Activated T-helper 9 cell treated with anti-CD3 and anti-CD28 coated beads, Interleukin-2, amount 50 U/mL, for 16 hours (primary cell): ENCODE data around the gene STEAP2.

Source experiments
- DNase-seq: peaks from one replicate; pipeline ENCODE4 v3.0.0-alpha.2; 2020; ENCODE audit warnings: low read depth

Gene STEAP2

DNA sequence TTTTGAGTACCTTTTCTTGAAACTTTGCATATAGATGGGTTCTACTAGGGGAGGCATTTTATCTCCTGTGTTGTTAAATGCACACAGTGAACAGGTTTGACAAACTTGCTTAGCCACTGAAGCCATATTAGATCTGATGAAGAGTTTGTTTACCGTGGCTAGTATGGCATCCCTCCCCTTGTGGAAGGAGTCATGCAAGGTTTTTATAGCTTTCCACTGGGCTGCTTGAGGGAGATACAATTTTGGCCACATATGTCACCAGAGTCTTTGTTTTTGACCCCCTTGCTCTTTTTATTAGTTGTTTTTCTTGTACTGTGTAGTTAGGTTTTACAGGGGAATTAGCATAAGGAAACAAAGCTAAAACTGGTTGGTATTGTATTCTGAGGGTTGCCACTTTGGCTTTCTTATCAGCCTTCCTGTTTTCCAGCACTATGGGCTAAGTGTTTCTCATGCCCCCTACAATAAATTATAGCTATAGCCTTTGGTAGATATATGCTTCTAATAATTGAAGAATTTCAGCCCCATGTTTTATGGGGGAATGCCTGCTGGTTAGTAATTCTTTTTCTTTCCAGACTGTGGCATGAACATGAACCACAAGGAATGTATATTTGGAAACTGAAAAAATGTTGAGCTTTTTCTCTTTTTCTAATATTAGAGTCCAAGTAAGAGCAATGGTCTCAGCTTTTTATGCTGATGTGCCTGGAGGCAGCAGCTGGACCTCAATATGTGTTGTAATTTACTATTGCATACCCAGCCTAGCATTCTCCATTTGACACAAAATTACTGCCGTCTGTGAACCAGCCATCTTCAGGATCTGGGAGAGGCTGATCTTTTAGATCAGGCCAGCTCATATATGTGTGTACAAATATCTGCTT is 18.4 kb upstream of the STEAP2 start:
- DNase-seq = no peak

DNA sequence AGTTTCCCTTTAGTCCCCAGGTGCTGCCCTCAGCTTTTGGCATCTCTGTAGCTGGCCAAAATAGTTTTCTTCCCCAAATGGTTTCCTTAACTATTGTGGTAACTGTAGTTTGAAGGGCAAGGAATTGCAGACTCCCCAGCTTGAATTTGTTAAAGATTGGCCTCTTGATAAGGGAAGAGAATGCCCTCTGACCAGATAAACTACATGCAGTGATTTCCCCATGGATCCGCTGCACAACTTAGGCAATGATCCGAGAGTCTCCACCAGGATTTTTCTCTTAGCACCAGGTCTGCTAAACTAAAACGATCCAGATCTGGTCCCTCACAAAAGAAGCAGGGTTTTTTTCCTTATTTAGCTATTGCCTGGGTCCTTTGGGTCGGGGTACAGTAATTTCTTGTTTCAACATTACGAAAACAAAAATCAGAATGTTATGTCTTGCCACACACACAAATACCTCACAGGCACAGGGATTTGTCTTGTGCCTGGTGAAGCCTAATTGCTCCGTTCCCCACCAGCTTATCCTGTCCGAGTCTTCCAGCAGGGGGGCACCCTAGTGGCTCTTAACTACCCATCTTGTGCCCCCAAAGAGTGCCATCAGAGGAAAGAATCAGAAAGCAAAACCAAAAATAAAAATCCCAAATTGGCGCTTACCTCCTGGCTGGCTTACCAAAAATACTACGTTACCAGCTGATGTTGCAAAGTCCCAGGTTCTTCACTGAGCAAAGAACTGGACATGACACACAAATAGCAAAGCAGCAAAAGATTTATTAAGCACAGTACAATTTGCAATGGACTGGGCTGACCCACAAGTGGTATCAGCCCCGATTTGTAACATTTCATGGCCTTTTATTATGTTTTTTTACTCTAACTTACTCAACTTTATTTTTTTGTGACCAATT is 16.4 kb upstream of the STEAP2 start:
- DNase-seq = no peak

DNA sequence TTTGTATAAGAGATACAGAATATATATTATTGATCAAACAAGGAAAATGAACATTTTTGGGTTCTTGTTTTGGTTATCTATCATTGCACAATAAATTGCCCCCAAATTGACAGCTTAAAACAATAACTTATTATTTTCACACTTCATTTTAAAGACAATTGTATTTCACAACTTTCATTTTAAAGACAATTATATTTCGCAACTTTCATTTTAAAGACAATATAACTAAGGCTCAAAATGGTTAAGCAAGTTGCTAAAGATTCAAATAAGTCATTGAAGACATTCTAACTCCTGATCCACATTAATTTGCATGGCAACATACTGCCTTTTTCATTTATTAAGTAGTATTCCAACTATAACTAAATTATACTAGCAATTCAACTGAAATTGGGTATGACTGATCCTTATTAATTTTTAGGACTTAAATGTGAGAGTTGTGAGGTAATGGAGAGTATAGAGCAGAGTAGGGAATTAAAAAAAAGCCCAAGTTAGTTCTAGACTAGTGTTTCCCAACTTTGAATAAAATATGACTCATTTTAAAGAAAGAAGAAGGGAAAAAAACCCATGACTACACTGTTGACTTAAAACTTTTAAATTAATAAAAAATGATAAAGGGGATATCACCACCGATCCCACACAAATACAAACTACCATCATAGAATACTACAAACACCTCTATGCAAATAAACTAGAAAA is 9.9 kb upstream of the STEAP2 start:
- DNase-seq = no peak

DNA sequence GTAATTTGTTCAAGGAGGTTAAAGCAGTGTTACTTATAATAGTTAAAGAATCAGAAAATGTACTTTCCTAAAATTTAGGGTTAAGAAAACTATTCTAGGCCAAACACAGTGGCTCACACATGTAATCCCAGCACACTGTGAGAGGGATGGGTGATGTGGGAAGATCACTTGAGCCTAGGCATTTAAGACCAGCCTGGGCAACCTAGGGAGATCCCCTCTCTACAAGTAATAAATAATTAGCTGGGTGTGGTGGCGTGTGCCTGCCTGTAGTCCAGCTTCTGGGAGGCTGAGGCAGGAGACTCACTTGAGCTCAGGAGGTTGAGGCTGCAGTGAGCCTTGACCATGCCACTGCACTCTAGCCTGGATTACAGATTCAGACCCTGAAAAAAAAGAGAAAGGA is 3.6 kb upstream of the STEAP2 start:
- no peak for DNase-seq

DNA sequence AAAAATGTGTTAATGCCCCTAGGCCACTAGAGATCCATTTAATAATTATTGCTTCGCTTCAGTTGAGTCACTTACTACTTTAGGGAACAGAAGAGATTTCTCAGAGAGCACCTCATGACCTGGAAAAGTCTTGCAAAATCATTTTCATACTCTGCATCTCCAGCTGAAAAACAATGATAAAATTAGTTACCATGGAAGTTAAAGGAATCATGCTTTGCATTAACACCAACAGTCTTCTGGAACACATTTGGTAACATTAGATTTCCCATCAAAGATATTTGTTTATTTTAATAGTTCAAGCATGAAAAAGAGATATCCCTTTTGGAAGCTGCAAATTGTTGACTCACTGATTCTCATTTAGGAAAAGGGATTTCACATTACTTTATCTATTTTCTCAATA is 1.8 kb upstream of the STEAP2 start:
- no peak for DNase-seq

DNA sequence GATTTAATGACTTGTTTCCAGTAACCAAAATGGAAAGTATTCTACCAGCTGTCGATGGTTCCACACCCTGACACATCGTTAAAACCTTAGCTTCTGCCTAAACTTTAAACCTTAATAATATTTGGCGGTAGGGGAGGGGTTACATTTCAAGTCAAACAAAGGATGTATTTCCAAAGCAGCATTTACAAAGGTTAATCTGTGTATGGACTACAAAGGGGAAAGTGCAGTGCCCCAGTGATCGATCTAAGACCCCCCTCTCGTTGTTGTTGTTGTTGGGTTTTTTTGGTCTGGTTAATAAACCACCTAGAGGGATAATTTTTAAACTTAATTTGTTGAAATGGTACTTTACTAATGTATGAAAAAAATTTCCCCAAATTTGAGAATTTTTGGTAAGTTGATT is 1.1 kb upstream of the STEAP2 start:
- no peak for DNase-seq

DNA sequence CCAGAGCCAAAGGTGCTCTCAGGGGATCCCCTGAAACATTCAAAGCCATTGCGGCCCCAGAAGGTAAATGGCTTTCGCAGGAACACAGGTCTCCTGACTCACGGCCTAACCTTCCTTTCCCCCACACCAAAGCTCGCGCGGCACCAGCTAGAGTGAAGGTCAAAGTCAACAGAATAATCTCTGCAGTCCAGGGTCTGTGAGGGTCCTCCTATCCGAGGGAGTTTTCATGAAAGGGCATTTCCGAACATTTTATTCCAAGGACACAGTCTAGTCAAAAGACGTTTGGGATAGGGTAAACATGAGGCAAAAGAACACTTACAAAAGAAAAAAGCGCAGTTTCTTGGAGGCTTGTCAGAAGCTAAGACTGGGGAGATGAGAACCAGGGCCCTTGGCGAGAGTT is 559 bp upstream of the STEAP2 start:
- DNase-seq = no peak

DNA sequence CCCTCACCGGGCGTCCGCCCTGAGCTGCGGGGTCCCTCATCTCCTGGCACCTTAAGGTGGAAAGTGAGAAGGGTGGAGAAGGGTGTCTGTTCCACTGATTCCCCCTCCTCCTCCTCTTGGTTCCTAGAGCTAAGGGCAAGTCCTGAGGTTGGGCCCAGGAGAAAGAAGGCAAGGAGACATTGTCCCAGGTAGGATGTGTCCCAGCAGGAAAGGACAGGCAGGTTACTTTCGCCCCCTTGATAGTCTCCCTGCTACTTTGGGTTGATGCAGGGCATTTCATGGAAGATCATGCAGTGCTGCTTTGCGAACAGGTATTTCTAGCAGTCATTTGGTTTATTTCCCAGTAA is 582 bp downstream of the STEAP2 start:
- DNase-seq = no peak

DNA sequence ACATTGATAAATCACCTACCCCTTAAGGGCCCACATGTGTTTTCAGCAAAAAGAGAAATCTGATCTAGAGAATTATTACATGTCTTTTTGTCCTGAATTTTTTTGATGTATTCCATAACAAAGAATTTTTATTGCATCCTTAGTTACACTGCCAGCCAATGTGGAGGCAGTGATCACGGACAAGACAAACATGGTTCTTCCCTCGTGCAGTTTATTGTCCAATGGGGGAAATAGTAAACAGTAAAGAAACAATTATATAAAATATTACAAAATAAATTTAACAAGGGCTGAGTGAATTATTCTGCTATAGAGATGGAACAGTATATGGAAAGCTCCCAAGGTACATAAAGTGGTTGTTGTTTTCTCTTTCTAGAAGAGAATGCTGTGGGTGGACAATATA is 2.0 kb downstream of the STEAP2 start:
- DNase-seq = no peak

DNA sequence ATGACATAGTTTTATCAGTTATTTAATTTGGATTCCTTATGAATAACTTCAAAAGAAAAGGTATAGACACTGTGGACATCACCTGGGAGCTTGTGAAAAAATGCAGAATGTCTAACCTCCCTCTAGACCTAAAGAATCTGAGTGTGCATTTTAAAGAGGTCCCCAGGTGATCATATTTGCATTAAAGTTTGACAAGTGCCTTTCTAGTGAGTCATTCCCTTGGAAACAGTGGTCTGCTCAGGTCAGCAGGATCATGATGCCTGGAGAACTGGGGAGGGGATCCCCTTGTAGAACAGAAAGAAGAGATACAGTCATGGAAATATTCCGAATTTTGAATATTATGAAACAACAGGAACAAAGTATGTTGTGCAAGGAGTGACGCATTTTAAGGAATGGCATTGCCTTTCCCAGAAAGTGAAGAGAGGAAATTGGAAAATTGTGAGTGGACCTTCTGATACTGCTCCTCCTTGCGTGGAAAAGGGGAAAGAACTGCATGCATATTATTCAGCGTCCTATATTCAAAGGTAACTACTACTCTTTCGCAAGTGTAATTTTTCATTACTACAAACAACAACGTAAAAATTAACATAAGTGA is 4.6 kb downstream of the STEAP2 start:
- DNase-seq = no peak

DNA sequence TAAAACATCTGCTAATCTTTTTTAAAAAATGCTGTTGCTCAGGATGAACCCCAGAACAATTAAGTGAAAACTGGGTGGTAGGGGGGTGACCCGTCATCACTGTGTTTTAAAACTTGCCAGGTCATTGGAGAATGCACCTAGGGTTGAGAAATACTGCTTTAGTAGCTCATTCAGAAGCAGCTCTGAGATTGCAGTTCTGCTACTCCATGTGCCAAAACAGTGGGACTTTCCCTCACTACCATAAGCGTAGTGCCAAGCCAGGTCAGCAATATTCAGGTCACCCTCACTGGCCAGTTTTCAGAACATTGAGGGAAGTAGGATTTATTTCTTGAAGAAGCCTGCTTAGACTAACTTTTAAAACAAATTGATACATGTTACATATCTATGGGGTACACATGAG is 5.2 kb downstream of the STEAP2 start:
- no peak for DNase-seq

DNA sequence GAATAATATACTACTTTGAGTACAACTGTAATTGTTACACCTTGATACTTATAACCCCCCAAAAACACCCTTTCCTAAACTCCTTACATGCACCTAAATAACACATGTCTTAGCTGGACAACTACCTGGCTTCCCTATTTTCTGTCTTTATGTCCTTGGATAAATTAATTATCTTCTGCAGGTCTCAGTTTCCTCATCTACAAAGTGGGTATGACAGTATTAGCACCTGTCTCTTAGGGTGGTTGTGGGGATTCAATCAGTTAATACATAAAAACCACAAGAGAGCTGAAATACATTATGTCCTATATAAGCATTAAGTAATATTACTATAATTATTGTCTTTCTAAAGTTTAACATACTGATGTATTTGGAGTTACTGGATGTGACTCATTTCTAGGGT is 10.8 kb downstream of the STEAP2 start:
- no peak for DNase-seq

DNA sequence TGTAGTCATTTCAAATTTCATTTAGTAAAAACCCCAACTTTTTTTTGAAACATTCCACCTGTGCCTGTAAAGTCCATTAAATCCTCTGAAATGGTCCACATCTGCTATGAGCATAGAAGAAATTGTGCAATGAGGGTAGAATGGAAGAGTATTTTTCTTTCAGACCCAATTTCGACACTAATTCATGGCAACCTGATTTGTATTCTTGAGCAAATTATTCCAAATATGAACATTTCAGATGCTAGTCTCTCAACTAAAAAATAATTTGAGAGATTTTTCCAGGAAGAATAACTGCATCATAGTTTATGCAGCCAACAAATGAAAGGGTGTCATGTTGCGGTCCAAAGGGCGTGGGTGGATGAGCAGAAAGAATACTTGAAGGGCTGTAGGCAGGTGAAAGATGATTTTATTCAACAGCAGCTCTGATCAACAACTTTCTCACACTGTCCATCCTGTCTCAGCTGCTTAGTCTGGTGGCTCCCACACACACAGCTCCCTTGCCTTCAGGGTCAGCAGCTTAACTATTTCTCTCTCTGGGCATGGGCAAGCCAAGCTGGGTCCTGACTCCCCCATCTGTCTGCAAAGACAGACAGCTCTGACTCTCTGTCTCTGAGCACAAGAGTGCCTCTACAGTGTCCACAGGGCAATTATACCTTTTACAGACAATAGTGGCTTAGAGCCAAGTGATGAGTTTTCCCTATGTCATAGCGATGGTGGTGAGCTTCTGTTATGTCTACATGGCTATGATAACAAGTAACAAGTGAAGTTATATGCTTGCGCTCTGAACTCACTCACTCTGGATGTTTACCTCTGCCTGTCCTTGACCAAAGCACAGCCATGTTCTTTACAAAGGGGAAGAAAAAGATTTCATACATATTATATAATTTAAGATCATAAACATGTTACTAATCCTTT is 11.5 kb downstream of the STEAP2 start:
- no peak for DNase-seq

DNA sequence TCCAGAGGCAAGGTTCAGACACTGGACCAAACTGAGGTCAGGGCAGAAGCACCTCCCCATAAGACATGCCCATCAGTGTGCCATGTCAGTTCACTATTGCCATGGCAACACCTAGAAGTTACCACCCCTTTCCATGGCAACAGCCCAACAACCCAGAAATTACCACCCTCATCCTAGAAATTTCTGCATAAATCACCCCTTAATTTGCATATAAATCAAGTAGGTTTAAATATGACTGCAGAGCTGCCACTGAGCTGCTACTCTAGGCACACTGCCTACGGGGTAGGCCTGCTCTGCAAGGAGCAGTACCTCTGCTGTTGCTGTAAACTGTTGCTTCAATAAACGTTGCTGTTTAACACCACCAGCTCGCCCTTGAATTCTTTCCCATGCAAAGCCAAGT is 12.7 kb downstream of the STEAP2 start:
- no peak for DNase-seq

DNA sequence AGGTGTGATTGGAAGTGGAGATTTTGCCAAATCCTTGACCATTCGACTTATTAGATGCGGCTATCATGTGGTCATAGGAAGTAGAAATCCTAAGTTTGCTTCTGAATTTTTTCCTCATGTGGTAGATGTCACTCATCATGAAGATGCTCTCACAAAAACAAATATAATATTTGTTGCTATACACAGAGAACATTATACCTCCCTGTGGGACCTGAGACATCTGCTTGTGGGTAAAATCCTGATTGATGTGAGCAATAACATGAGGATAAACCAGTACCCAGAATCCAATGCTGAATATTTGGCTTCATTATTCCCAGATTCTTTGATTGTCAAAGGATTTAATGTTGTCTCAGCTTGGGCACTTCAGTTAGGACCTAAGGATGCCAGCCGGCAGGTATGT is 13.6 kb downstream of the STEAP2 start:
- DNase-seq = no peak

DNA sequence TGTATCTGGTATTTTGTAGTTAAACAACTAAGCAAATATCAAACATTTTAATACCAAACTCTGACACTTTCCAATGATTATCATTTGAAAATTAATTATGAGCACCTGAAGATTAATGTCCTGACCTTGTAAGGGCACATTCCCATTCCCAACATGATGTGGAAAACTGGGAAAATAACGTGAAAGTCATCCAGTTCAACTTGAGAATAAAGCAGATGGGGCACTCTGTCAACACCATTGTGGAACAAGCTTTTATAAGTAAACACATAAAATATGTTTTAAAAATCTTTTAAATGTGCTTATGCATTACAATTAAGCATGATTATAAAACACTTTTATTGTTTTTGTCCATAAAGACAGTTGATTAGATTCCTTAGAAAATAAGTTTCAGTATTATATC is 14.1 kb downstream of the STEAP2 start:
- DNase-seq = no peak

DNA sequence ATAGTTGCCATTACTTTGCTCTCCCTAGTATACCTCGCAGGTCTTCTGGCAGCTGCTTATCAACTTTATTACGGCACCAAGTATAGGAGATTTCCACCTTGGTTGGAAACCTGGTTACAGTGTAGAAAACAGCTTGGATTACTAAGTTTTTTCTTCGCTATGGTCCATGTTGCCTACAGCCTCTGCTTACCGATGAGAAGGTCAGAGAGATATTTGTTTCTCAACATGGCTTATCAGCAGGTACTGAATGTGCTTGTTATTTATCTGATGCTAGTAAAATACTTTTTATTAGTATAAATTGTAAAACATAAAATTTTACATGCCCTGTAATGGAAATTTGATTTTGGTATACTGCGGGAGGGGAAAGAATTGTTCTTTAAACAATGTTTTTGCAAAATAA is 15.7 kb downstream of the STEAP2 start:
- no peak for DNase-seq

DNA sequence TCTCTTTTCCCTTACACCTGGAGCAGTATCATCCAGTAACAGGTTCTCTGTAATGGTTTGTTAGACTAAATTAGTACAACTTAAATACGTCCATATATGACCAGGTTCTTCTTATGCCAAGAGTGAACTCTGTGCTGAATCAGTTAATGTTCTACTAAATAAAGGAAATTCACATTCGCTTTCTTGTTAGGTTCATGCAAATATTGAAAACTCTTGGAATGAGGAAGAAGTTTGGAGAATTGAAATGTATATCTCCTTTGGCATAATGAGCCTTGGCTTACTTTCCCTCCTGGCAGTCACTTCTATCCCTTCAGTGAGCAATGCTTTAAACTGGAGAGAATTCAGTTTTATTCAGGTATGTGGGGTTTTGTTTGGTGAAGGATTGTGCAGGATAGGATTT is 18.1 kb downstream of the STEAP2 start:
- no peak for DNase-seq

DNA sequence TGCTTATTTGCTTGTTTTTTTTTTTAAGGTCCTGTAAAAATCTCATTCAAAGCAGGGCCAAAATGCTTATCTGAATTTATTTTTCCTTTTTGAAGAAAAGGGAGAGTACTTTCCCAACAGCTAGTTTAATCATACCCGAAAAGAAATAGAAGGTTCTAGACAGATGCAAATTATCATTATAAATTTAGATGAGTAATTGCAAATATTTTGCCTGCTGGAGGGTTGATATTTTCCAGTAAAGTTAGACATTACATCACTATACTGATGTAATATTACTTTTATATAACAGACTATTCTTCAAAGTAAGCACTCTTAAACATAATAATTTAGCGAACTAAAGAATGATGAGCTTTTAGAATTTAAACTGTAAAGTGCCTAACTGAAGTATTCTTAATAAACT is 19.3 kb downstream of the STEAP2 start:
- no peak for DNase-seq

DNA sequence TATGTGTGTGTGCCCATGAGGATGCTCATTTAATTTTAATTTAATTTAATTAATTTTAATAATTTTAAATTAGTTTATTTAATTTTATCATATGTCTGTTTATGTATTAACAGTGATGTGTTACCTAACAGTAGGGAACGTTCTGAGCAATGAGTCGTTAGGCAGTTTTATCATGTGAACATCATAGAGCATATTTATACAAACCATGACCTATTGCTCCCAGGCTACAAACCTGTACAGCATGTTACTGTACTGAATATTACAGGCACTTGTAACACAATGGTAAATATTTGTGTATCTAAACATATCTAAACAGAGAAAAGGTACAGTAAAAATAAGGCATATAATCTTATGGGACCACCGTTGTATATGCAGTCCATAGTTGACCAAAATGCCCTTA is 19.8 kb downstream of the STEAP2 start:
- no peak for DNase-seq

DNA sequence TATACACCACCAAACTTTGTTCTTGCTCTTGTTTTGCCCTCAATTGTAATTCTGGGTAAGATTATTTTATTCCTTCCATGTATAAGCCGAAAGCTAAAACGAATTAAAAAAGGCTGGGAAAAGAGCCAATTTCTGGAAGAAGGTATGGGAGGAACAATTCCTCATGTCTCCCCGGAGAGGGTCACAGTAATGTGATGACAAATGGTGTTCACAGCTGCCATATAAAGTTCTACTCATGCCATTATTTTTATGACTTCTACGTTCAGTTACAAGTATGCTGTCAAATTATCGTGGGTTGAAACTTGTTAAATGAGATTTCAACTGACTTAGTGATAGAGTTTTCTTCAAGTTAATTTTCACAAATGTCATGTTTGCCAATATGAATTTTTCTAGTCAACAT is 20.9 kb downstream of the STEAP2 start:
- DNase-seq = no peak
